Stimulated activated memory B cell treated with anti-CD40 and anti-IgM and Interleukin-4, amounts not matched to agents 10 μg/mL and 1 μg/mL and 100 μg/mL, for 72 hours (primary cell): ENCODE measurements around the gene FAM47B.

Source experiments
- ATAC-seq: fragments of 150-1000 bp; cut with Tn5 transposase; 2 replicates; pipeline ENCODE4 v1.10.0; 2021
- H3K27ac Mint-ChIP-seq: one replicate; pipeline ENCODE4 v1.8.0; 2022; ENCODE audit warnings: mild to moderate bottlenecking, mixed read lengths
- H3K27me3 Mint-ChIP-seq: one replicate; pipeline ENCODE4 v1.8.0; 2022; ENCODE audit warnings: mixed read lengths
- H3K36me3 Mint-ChIP-seq: one replicate; pipeline ENCODE4 v1.8.0; 2022; ENCODE audit warnings: mixed read lengths
- H3K4me1 Mint-ChIP-seq: one replicate; pipeline ENCODE4 v1.8.0; 2022; ENCODE audit warnings: mixed read lengths
- H3K4me3 Mint-ChIP-seq: one replicate; pipeline ENCODE4 v1.8.0; 2022; ENCODE audit warnings: mild to moderate bottlenecking, moderate library complexity, mixed read lengths
- H3K9me3 Mint-ChIP-seq: one replicate; pipeline ENCODE4 v1.8.0; 2022; ENCODE audit warnings: mixed read lengths

FAM47B gene

DNA sequence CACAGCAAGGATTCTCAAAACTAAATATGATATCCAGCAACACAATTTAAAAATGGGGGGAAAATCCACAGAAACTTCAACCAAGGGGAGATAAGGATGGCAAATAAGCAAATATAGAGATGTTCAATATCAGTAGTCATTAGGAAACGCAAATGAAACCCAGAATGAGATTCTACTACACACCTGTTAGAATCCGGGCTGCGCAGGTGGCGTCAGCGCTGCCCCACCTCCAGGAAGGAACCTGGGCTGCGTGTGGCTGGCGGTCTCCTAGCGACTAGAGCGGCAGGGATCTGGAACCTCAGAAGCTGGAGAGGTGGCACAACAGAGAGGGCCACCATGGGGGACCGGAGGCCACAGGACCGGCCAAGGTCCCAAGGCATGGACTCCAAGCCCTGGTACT is at the start of gene FAM47B:
Gene FAM47B (plus strand): TSS at position 301 of the 400 bp plus-strand sequence. CDS start 36 bp downstream, at position 337.
- no peaks in the 10 kb centered on the region for H3K27me3 Mint-ChIP-seq
- no peak within 1 kb of the TSS for H3K27ac Mint-ChIP-seq
- no peak within 1 kb of the TSS for H3K4me3 Mint-ChIP-seq
- no peaks in the 10 kb centered on the region for H3K4me1 Mint-ChIP-seq
- peaks cover 3% of the 10 kb centered on the region for H3K9me3 Mint-ChIP-seq
- H3K36me3 Mint-ChIP-seq, result no peaks in the 10 kb centered on the region
- ATAC-seq, result no peak

DNA sequence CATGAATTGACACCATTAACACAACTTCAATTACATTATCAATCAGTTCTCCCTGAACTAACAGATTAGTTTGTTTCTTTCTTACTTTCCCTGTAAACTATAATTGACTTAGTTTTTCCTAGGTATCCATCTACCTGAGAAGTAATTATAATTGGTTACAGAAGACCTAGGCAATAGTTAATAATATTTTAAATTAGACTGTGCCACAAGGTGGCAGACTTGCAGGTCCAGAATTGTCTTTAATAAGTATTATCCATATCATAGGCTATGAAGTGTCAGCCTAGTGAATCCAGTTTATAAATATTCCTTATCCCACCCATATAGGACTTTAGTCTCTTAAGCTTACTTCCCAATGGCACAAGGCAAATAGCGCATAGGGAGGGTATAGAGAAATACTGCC is 48.9 kb upstream of the FAM47B start:
- no peak overlapping the region for H3K4me3 Mint-ChIP-seq
- H3K4me1 Mint-ChIP-seq, result no peaks in the 10 kb centered on the region
- H3K27me3 Mint-ChIP-seq, result no peaks in the 10 kb centered on the region
- peaks cover 6% of the 10 kb centered on the region for H3K9me3 Mint-ChIP-seq
- ATAC-seq, result no peak
- H3K36me3 Mint-ChIP-seq, result no peaks in the 10 kb centered on the region
- no peak overlapping the region for H3K27ac Mint-ChIP-seq

DNA sequence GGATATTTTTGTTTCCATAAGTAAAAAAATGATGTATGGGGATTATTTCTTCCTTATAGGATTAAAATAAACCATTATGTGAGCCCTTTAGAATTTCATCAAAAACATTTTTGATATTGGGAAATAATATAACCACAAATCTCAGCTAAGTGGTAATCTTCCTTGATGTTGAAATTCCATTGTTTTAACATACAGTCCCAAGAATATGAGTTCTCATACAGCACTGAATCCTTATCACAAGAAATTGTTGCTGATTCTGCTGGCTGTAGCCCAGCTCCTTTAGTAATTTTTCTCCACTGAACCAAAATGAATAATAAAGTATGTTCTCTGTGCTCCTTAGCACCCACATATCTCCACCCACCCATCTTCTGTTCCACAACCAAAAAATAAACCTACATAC is 41.9 kb upstream of the FAM47B start:
- H3K27ac Mint-ChIP-seq, result no peak overlapping the region
- ATAC-seq, result no peak
- H3K9me3 Mint-ChIP-seq, result peaks cover 3% of the 10 kb centered on the region
- H3K4me3 Mint-ChIP-seq, result no peak overlapping the region
- no peaks in the 10 kb centered on the region for H3K4me1 Mint-ChIP-seq
- H3K36me3 Mint-ChIP-seq, result no peaks in the 10 kb centered on the region
- H3K27me3 Mint-ChIP-seq, result no peaks in the 10 kb centered on the region

DNA sequence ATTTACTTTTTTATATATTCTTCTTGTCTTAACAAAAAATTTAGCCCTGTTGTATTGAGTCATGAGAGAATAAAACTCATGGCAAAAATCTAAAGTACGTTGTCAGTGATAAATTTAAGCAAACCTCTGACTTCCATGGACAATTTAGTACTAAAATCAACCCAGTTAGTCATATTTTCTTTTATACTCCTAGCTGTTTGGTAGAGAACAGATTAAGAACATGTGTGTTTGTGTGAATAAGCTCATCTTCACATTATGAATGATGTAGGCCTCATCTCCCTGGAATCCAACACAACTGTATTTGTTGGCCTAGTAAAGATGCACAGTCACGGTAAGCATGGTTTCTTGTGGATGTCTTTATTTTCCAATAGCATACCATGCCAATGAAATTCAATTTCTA is 40.8 kb upstream of the FAM47B start:
- no peaks in the 10 kb centered on the region for H3K27me3 Mint-ChIP-seq
- no peak overlapping the region for H3K27ac Mint-ChIP-seq
- H3K4me3 Mint-ChIP-seq, result no peak overlapping the region
- ATAC-seq, result no peak
- peaks cover 3% of the 10 kb centered on the region for H3K9me3 Mint-ChIP-seq
- H3K36me3 Mint-ChIP-seq, result no peaks in the 10 kb centered on the region
- no peaks in the 10 kb centered on the region for H3K4me1 Mint-ChIP-seq

- Mint-ChIP-seq H3K27ac (no peak overlapping the region), H3K36me3 (no peaks in the 10 kb centered on the region), H3K4me1 (no peaks in the 10 kb centered on the region), H3K27me3 (no peaks in the 10 kb centered on the region), H3K4me3 (no peak overlapping the region), H3K9me3 (peaks cover 3% of the 10 kb centered on the region)
- no peak for ATAC-seq
Measured at GRCh38 chrX:34903316-34903715, 39.3 kb upstream of the FAM47B start.

- H3K9me3 Mint-ChIP-seq, result no peaks in the 10 kb centered on the region
- no peak for ATAC-seq
- no peaks in the 10 kb centered on the region for H3K27me3 Mint-ChIP-seq
- no peaks in the 10 kb centered on the region for H3K4me1 Mint-ChIP-seq
- no peak overlapping the region for H3K4me3 Mint-ChIP-seq
- no peak overlapping the region for H3K27ac Mint-ChIP-seq
- no peaks in the 10 kb centered on the region for H3K36me3 Mint-ChIP-seq
Measured at GRCh38 chrX:34909151-34909550, 33.4 kb upstream of the FAM47B start.

DNA sequence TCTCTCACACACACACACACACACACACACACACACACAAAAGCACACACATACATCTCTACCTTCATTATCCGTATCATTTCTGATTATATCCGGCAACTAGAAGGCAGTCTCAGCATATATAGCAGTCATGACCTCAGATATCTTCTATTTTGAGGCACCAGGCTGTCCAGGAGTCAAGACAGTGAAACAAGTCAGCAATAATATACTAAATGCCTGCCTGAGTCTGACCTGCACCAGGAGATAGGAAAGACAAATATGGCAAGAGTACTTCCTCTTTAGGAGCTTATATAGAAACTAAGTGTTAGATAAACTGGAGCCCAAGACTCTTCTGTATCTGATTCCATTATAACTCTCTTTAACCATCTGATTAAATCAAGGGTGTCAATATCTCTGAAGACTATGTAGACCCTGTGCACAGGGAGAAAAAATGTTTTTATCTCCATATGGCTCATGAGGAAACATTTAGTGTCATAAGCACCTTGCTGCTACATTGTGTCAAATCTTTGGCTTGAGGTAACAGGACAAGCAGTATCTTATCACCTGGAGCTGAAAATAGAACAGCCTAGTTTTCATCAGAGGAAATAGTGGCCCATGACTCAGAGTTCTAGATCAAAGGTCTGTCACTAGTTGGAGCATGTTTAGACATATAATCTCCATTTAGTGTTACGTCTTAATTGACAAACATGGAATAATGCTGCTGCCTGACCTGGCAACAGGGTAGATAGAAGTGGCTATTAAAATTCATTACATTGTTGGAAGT is 27.0 kb upstream of the FAM47B start:
- no peak overlapping the region for H3K4me3 Mint-ChIP-seq
- no peak for ATAC-seq
- no peaks in the 10 kb centered on the region for H3K36me3 Mint-ChIP-seq
- H3K27me3 Mint-ChIP-seq, result no peaks in the 10 kb centered on the region
- H3K9me3 Mint-ChIP-seq, result peaks cover 3% of the 10 kb centered on the region
- H3K4me1 Mint-ChIP-seq, result no peaks in the 10 kb centered on the region
- no peak overlapping the region for H3K27ac Mint-ChIP-seq

DNA sequence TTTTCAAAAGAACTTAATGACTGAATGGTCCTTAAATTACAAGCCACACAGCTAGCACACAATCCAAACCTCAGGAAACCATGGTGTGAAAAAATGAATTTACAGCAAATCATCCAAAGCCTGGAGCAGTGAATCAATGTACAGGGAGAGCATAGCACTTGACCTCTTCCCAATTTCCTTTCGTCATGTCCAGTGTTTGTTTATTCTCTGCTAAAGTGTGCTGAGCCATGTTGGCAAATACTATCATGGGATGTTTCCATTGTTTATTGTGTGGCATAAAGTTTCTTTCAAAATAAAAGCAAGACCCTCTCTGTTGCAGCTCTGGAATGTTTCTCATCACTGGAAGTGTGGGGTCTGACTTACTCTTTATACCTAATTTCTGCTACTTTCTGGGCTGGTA is 25.4 kb upstream of the FAM47B start:
- ATAC-seq, result no peak
- Mint-ChIP-seq H3K9me3 (peaks cover 3% of the 10 kb centered on the region), H3K36me3 (no peaks in the 10 kb centered on the region), H3K4me1 (no peaks in the 10 kb centered on the region), H3K4me3 (no peak overlapping the region), H3K27me3 (no peaks in the 10 kb centered on the region), H3K27ac (no peak overlapping the region)

GRCh38 chrX:34918091-34918736 is 24.4 kb upstream of the FAM47B start:
- Mint-ChIP-seq H3K4me3 (no peak overlapping the region), H3K4me1 (no peaks in the 10 kb centered on the region), H3K27me3 (no peaks in the 10 kb centered on the region), H3K9me3 (peaks cover 3% of the 10 kb centered on the region), H3K36me3 (no peaks in the 10 kb centered on the region), H3K27ac (no peak overlapping the region)
- ATAC-seq, result no peak

GRCh38 chrX:34918856-34919255 is 23.7 kb upstream of the FAM47B start:
- Mint-ChIP-seq H3K27ac (no peak overlapping the region), H3K4me1 (no peaks in the 10 kb centered on the region), H3K4me3 (no peak overlapping the region), H3K9me3 (peaks cover 3% of the 10 kb centered on the region), H3K36me3 (no peaks in the 10 kb centered on the region), H3K27me3 (no peaks in the 10 kb centered on the region)
- ATAC-seq, result no peak

- no peak for ATAC-seq
- H3K27ac Mint-ChIP-seq, result no peak overlapping the region
- no peaks in the 10 kb centered on the region for H3K4me1 Mint-ChIP-seq
- H3K36me3 Mint-ChIP-seq, result no peaks in the 10 kb centered on the region
- H3K27me3 Mint-ChIP-seq, result no peaks in the 10 kb centered on the region
- no peak overlapping the region for H3K4me3 Mint-ChIP-seq
- H3K9me3 Mint-ChIP-seq, result peaks cover 2% of the 10 kb centered on the region
Measured at GRCh38 chrX:34927866-34928265, 14.7 kb upstream of the FAM47B start.

- no peaks in the 10 kb centered on the region for H3K36me3 Mint-ChIP-seq
- ATAC-seq, result no peak
- H3K9me3 Mint-ChIP-seq, result peaks cover 3% of the 10 kb centered on the region
- no peak overlapping the region for H3K4me3 Mint-ChIP-seq
- no peak overlapping the region for H3K27ac Mint-ChIP-seq
- H3K27me3 Mint-ChIP-seq, result no peaks in the 10 kb centered on the region
- H3K4me1 Mint-ChIP-seq, result no peaks in the 10 kb centered on the region
Measured at GRCh38 chrX:34943235-34943634, 639 bp downstream of the FAM47B start.

DNA sequence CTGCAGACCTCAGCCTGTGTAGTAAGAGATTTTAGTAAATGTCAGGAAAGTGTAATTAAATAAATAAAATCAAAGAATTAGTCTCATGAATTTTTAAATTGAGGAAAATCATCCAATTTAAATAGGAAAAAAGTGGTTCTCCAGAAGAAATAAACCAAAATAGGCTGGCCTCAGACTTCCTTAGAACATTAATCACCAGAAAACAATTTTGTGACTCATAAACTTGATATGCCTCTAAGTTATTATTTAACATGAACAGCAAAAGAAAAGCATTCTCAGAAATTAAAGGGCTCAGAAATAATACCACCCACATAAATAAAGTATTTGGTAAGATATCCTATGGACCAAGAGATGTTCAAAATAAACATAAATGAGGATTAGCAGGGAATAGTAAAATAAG is 14.3 kb downstream of the FAM47B start:
- no peak overlapping the region for H3K27ac Mint-ChIP-seq

GRCh38 chrX:34961662-34962061 is 19.1 kb downstream of the FAM47B start:
- ATAC-seq, result no peak
- Mint-ChIP-seq H3K4me3 (no peak overlapping the region), H3K27me3 (no peaks in the 10 kb centered on the region), H3K9me3 (no peaks in the 10 kb centered on the region), H3K27ac (no peak overlapping the region), H3K36me3 (no peaks in the 10 kb centered on the region), H3K4me1 (no peaks in the 10 kb centered on the region)

More for the DNA sequence above, 14.3 kb downstream of the FAM47B start:
- H3K27me3 Mint-ChIP-seq, result no peaks in the 10 kb centered on the region
- H3K36me3 Mint-ChIP-seq, result no peaks in the 10 kb centered on the region
- no peaks in the 10 kb centered on the region for H3K9me3 Mint-ChIP-seq
- H3K4me1 Mint-ChIP-seq, result no peaks in the 10 kb centered on the region
- H3K4me3 Mint-ChIP-seq, result no peak overlapping the region
- no peak for ATAC-seq

DNA sequence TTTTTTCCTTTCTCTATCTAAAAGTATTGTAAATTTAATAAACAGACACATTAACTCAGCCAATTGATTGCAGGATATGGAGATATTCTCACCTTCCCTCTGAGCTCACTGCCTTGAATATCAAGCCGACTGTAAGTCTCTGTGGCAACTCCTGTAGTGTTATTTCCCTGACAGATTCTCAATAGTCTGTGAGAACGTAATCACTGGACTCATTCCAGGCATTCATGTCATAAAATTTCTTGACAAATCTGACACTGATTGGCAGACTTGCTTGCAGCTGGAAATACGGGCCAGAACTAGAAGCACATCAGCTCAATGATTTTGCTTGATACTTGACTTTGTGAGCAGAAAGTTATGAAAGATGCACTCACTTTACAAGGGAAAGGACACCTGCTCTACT is 29.6 kb downstream of the FAM47B start:
- Mint-ChIP-seq H3K36me3 (no peaks in the 10 kb centered on the region), H3K4me3 (no peak overlapping the region), H3K27me3 (no peaks in the 10 kb centered on the region), H3K27ac (no peak overlapping the region), H3K4me1 (no peaks in the 10 kb centered on the region), H3K9me3 (no peaks in the 10 kb centered on the region)
- ATAC-seq, result no peak

- H3K27me3 Mint-ChIP-seq, result no peaks in the 10 kb centered on the region
- no peaks in the 10 kb centered on the region for H3K4me1 Mint-ChIP-seq
- no peak overlapping the region for H3K27ac Mint-ChIP-seq
- no peak for ATAC-seq
- no peak overlapping the region for H3K4me3 Mint-ChIP-seq
- H3K36me3 Mint-ChIP-seq, result no peaks in the 10 kb centered on the region
- no peaks in the 10 kb centered on the region for H3K9me3 Mint-ChIP-seq
Measured at GRCh38 chrX:34978171-34978570, 35.6 kb downstream of the FAM47B start.
